Cortex of kidney (tissue), 1 donor: ENCODE data around the gene HMX1.

Experiments
- DNase-seq: peaks from one replicate; lab custom pipeline; 2025; lab: John Stamatoyannopoulos, UW

HMX1 gene

GRCh38 chr4:8867624-8868320, 3.9 kb downstream of the HMX1 start:
- no peak for DNase-seq

DNA sequence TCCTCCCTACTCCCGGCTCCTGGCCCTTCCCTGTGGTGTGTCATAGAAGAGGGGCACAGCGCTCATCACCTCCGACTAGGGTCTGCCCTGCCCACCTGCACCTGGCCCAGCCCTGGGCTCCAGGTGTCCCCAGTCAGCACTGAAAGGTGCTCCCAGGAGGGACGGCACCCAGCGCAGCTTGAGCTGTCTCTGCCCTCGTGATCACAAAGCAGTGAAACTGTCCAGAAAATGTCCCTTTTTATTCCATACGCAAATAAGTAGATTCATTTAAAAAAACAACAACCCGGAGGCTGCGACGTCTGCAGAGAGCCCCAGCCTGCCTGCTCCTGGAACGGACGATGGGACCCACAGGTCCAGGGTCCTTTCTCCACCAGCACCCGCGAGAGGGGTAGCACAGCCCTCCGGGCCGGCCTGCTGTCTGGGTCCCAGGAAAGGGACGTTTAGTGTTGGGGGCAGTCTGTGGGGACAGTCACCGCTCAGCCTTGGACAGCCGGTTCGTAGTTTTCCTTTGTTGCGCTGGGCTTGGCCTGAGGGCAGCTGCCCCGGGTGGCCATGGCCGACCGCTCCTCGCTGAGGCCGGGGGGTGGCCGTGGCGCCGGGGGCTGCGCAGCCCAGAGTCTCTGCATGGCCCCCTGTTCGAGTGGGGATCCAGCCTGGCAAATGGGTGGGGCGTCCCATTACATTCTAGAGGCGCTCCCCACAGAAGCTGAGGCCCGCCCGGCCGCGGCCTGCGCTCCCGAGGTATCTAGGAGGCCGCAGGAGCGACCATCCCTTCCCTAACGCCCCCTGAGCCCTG, 4.6 kb downstream of the HMX1 start:
- DNase-seq: no peak

DNA sequence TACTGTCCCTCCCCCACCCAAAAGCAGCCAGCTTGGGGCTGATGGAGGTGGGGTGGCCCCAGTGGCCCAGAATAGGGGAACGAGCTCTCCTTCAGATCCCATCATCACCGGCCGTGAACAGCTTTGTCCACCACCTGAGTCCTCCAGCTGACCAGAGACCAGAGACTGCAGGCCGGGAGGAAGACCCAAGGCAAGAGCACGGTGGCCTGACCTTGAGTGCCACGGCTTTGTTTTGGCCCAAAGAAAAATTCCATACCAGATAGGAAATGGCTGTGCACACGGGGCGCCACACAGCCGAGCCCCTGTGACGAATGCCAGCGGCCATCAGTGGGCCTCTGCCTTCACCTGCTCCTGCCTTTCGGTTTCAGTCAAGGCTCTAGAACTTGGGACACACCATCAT, 5.2 kb downstream of the HMX1 start:
- no peak for DNase-seq

- no peak for DNase-seq
Measured at GRCh38 chr4:8865681-8866310, 5.8 kb downstream of the HMX1 start.

DNA sequence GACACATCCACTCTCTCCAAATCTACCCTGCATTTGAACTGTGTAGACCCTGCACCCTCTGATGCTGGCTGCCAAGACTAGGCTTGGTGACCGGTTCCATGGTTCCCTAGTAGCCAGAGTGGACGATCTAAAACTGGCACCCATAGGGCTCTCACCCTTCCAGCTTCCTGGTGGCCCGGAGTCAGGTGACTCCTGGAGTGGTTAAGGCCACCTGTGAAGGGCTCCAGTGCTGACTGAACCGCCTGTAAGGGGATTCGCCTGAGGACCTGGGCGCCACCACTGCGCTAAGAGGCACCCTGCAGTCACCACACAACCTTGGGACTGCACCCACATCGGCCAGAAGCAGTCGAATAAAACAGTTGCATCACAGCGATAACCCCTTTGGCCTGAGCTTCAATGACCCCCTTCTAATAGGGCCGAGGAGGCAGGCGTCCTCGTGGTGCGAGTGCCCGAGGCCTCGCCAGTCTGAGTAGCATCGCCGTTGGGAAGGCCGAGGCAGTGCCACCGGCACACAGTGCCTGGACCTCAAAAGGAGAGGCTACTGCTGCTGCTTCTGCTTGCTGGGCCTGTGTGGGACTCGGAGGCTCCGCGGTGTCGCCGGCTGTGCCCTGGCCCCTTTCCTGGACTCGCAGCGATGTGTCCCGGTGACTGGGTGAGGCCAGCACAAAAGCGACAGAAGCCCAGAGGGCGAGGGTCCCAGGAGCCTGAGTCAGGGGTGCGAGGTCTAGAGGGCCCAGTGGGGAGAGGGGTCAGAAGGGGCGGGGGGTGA, 6.5 kb downstream of the HMX1 start:
- DNase-seq: no peak

DNA sequence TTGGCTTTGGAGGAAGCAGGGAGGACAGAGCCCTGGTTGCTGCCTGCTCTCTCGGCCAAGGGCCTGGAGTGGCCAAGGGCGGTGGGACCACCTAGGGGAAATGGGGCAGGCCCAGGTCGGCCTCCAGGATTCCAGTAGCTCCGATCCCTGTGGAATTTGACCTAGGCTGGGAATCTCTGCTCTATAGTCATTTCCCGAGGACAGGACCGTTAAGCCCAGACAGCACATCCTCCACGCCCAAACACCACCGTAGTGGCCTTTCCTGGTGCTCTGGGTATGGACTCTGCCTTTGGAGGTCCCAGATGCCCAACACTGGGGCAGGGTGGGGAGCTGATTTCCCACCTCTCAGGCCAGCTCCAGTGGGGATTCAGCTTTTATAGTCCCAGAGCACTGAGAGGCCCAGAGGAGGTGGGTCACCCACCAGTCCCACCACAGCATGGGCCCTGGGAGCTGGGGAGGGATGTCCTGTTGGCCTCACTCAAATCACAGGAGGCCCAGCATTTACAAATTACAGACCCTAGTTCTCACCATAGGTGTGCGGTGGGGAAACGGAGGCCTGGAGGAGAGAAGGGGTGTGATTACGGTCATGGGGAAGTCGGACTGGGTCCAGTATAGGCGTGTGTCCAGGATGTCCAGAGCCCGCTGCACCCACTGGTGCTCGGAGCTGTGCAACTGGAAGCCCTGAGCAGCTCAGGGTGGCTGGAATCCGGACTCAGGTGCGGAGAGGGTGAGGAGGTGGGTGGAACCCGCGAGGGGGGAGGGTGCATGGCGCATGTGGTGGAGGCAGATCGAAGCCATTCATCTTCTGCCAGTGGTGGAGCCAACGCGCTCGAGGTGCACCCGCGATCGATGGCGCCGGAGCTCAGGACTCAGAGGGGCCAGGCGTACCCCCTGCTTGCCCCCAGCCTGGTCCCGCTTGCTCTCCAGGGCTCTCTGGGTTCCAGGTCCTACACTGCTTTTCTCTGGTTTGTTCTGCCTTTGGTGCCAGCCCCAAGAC, 7.7 kb downstream of the HMX1 start:
- no peak for DNase-seq

- no peak for DNase-seq
Measured at GRCh38 chr4:8862800-8863685, 8.6 kb downstream of the HMX1 start.

DNA sequence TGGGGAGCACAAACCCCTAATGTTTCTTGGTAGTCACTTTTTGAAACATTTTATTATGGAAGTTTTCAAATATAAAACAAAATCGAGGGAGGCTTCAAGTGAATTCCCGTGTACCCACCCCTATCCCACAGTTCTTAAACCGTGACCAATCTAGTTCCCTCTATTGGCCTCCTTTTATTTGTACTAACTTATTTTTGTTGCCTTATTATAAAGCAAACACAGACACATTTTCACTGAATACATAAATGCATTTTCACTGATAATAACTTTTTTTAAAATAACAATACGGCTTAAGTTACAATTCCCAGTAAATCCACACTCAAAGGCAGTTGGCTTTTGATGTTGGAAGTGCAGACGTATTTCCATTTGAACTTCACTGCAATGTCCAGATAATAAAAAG, 9.3 kb downstream of the HMX1 start:
- DNase-seq: no peak

DNA sequence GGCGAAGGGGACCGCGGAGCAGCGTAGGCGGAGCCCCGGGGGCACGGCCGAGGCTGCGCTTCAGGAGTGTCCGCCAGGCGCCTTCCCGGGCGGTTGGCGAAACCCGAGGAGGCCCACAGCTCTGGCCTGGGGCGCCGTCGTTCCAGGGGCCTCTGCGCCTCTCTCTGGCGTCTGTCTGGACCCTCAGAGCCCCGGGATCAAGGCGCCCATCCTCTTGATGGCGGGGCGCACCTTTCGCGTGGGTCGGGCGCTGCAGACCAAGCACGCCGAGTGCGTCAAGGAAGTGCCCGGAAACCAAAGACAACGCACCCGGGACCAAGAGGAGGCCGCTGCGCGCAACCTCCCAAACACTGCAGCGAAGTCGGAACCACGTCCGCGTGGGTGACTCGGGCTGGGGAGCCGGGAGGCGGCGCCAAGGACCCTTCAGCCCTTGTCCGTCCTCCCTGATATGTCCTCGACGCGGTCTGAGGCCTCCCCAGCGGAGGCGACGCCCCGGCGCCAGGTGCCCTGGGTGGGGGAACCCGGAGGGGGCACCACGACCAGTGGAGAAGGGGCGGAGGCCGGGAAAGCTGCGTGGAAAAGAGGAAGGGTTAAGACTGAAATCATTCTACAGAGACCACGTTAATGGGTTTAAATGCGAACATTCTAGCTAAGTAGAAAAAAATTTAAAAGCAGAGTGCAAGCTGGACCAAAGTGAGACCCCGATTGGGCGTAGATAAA, 9.9 kb downstream of the HMX1 start:
- no peak for DNase-seq

- DNase-seq: no peak
Measured at GRCh38 chr4:8860892-8861575, 10.6 kb downstream of the HMX1 start.

DNA sequence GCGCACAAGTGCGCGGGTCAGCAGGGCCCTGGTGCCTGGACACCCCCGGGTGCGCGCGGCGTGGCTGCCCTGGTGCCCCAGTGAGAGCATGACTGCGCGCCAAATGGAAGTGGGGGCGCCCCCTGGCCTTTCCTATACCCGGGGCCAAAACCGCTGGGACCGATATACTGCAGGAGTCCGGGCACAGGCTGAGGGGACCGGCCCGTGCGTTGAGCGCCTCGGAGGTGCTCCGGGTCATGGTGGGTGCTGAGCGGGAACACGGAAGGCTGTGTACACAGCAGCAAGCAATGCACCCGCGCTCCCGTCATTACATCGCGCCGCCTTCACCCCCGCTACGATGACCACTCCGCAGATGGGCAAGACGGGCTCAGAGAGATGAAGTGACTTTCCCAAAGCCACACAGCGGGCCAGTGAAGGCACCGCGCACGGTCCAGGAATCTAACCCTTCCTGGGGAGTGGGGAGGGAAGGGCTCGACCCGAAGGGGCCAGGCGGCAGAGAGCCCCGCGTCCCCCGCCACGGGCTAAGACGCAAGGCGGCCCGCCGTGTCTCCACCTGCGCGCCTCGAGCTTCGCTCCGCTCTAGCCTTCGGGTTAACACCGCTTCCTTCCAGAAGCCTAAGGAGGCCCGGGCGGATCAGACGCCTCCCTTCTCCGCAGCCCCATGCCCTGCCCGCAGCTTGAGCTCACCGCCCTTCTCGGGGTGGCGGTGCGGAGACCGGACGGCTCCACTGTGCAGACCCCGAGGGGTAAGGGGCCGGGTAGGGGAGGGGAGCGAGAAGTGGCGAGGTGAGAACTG, 11.3 kb downstream of the HMX1 start:
- DNase-seq: no peak

- no peak for DNase-seq
Measured at GRCh38 chr4:8859550-8860095, 12.0 kb downstream of the HMX1 start.

GRCh38 chr4:8858701-8859210, 12.9 kb downstream of the HMX1 start:
- DNase-seq: no peak

GRCh38 chr4:8857766-8858700, 13.6 kb downstream of the HMX1 start:
- no peak for DNase-seq

DNA sequence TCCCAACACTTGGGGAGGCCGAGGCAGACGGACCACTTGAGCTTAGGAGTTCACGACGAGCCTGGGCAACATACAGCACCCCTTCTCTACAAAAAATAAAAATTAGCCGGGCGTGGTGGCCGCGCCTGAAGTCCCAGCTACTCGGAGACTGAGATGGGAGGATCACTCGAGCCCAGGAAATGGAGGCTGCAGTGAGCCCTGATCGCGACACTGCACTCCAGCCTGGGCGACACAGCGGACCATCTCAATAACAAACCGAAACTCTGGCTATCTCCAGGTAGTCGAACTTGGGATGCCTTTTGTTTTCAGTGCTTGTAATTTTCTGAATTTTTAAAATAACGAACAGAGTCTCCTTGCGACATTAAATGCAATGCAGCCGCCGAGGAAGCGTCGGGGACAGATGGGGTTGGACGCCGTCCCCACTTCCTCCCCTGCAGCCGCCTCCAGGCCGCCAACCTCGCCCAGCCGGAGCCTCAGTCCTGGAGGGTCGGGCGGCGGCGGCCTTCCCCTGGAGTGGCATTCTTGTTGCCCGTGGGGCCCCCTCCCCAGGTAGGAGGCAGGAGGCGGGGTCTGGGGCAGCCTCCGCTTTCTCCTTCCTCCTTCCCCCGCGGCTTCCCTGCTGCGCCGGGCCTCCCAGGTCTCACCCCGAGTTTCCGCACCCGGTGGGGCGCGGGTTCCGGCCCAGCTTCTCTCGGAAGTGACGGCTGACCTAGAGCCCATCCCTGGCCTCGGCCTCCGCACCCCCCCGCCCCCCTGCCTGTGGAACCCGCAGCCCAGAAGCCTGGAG, 14.6 kb downstream of the HMX1 start:
- DNase-seq: no peak
